ENCODE measurements around the gene CCNB1. TPM values are rescaled to one million over a fixed set of nuclear protein-coding genes. Genes with fewer than 3 reads are reported as not detected.

CCNB1 gene
- total RNA-seq (2022; extraction: Qiagen RNA extraction; ENCODE audit: low read depth), result 243 to 306 TPM (median 273 TPM) in 5 replicates

DNA sequence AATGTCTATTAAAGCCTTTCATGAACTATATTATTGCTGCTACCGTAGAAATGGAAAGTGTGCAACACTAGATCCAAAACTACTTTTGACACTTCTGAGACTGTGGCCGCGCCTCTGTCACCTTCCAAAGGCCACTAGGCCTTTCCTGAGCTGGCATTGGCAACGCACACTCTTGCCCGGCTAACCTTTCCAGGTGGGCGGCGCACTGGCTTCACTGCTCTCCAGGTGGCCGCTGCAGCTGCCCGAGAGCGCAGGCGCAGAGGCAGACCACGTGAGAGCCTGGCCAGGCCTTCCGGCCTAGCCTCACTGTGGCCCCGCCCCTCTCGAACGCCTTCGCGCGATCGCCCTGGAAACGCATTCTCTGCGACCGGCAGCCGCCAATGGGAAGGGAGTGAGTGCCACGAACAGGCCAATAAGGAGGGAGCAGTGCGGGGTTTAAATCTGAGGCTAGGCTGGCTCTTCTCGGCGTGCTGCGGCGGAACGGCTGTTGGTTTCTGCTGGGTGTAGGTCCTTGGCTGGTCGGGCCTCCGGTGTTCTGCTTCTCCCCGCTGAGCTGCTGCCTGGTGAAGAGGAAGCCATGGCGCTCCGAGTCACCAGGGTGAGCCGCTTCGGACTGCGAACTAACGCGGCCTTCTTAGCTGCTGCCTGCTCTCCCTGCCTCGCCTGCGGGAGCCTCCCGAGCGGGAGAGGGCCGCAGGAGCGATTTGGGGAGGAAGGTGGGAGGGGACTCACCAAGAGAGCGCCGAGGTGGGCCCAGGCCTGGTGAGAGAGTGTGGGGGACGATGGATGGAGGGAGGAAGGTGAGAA lies at the start of gene CCNB1:
Gene CCNB1 (plus strand): TSS at position 465 of the 807 bp plus-strand sequence. CDS start 113 bp downstream, at position 578.

DNA sequence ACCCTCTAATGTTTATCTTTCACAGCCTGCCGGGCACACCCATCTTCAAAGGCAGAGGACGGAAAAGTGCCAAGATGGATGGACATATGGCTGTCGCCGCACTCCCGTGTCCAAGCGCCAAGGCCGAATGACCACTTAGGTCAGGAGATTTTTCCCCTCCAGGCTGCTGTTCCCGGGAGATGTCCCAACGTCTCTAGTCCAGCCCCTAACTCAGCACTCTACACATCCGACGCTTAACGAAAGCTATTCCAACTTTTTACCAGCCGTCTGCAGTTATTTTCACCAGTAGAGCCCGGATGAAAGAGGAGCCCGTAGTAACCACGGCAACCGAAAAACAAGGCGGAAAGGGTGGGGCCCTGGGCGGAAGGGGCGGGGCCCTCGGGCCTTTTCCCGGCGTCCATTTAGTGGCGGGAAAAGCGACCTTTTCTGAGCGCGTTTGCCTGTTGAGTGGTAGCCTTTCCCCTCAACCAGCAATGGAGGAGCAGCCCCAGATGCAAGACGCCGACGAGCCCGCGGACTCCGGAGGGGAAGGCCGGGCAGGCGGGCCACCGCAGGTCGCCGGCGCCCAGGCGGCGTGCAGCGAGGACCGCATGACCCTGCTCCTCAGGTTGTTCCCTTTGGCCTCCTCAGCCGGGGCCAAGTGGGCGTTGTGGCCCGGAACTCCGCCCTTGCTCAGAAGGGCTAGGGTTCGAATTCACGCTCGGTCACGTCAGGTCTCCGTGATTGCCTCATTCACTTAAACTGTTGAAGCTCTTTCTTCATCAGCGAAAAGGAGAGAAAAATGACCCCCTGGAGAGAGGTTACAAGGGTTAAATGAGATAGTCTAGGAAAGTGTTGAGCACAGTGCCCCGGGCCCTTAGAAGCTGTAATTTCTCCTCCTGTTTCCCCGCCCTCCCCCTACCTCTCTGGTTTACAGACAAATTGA lies 22.5 kb downstream of the CCNB1 start, which contains the start of gene CENPH:
Gene CENPH (plus strand): TSS at position 422 of the 925 bp plus-strand sequence. CDS start 52 bp downstream, at position 474.

Other genes starting within 250 kb of the CCNB1 start
- gene SLC30A5, start 73.1 kb upstream of the CCNB1 start, total RNA-seq (2022; extraction: Qiagen RNA extraction; ENCODE audit: low read depth), result 33.0 to 41.2 TPM (median 38.5 TPM) in 5 replicates
- gene CENPH, start 22.4 kb downstream of the CCNB1 start, total RNA-seq (2022; extraction: Qiagen RNA extraction; ENCODE audit: low read depth), result 17.6 to 30.4 TPM (median 27.4 TPM) in 5 replicates
- 54.7 to 79.7 TPM (median 62.0 TPM) in 5 replicates for gene CDK7, start 67.7 kb downstream of the CCNB1 start, total RNA-seq (2022; extraction: Qiagen RNA extraction; ENCODE audit: low read depth)
- 2.8 to 4.3 TPM (median 3.9 TPM) in 5 replicates for gene CCDC125, start 165.7 kb downstream of the CCNB1 start, total RNA-seq (2022; extraction: Qiagen RNA extraction; ENCODE audit: low read depth)
- gene AK6, start 202.4 kb downstream of the CCNB1 start, total RNA-seq (2022; extraction: Qiagen RNA extraction; ENCODE audit: low read depth), result 47.1 to 54.6 TPM (median 51.5 TPM) in 5 replicates
- 114 to 157 TPM (median 123 TPM) in 5 replicates for gene TAF9, start 202.4 kb downstream of the CCNB1 start, total RNA-seq (2022; extraction: Qiagen RNA extraction; ENCODE audit: low read depth)
- gene RAD17, start 202.7 kb downstream of the CCNB1 start, total RNA-seq (2022; extraction: Qiagen RNA extraction; ENCODE audit: low read depth), result 14.4 to 19.5 TPM (median 16.1 TPM) in 5 replicates
- 2.0 to 3.2 TPM (median 2.8 TPM) in 5 replicates for gene MARVELD2, start 248.0 kb downstream of the CCNB1 start, total RNA-seq (2022; extraction: Qiagen RNA extraction; ENCODE audit: low read depth)